NCI-H345 treated with DMSO at 0.1 percent for 48 hours (cell line): ENCODE results near the gene PSPN.

ENCODE experiments used
- DNase-seq: peaks from one replicate; lab custom pipeline; 2025; ENCODE audit not compliant: unreplicated experiment; lab: John Stamatoyannopoulos, UW

The PSPN gene

DNA sequence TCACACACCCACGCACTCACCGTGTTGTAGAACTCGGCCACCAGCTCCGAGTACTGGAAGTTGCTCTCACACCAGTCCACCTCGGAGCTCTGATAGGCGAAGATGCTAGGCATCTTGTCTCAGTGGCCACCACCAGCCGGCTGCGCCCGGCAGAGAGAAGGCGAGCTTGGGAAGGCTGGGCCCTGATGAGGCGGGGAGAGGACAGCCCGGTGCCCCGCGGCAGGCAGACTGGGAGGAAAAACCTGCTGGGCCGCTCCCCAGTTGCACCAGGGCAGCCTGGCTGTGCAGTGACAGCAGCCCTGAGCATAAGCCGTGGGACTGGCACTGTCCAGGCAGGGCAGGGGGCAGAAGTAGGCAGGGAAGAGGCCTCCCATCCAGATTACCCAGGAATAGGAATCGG, 42.3 kb downstream of the PSPN start, which contains the start of gene ACER1:
Gene ACER1 (minus strand): TSS at position 174 of the 400 bp plus-strand sequence. CDS start 61 bp downstream, at position 113.
- no peak for DNase-seq

GRCh38 chr19:6326815-6327214, 48.9 kb downstream of the PSPN start:
- DNase-seq: no peak

DNA sequence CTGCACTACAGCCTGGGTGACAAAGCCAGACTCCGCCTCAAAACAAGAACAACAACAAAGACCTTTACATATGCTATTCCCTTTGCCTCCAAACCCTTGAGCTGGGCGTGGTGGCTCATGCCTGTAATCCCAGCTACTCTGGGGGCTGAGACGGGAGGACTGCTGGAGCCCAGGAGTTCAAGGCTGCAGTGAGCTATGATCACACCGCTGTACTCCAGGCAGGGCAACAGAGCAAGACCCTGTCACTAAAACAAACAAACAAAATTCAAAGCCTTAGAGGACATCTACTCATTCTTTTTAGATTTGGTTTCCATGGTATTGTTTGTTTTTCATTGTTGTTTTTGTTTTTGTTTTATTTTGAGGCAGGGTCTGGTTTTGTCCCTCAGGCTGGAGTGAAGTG, 50.1 kb downstream of the PSPN start:
- no peak for DNase-seq
